Memory B cell (primary cell): ENCODE measurements around the gene NINJ1.

Experiments
- ATAC-seq: fragments of 150-1000 bp; cut with Tn5 transposase; 2 replicates; pipeline ENCODE4 v1.10.0; 2021; ENCODE audit warnings: low read depth, mild to moderate bottlenecking, moderate library complexity
- DNase-seq, 2 donors: peaks; one replicate each; pipeline ENCODE4 v3.0.0; 2022; ENCODE audit warnings: low spot score in 2 of 2
- H3K27ac Mint-ChIP-seq: one replicate; pipeline ENCODE4 v1.8.0; 2022; ENCODE audit warnings: mild to moderate bottlenecking, moderate library complexity, mixed read lengths
- H3K27me3 Mint-ChIP-seq: one replicate; pipeline ENCODE4 v1.8.0; 2022; ENCODE audit warnings: mixed read lengths
- H3K36me3 Mint-ChIP-seq: one replicate; pipeline ENCODE4 v1.8.0; 2022; ENCODE audit warnings: mild to moderate bottlenecking, mixed read lengths
- H3K4me1 Mint-ChIP-seq: one replicate; pipeline ENCODE4 v1.8.0; 2022; ENCODE audit warnings: mixed read lengths
- H3K4me3 Mint-ChIP-seq: one replicate; pipeline ENCODE4 v1.8.0; 2022; ENCODE audit warnings: mild to moderate bottlenecking, moderate library complexity, mixed read lengths
- H3K9me3 Mint-ChIP-seq: one replicate; pipeline ENCODE4 v1.8.0; 2022; ENCODE audit warnings: mixed read lengths

NINJ1 gene

GRCh38 chr9:93134015-93134739 lies at the start of gene NINJ1:
NINJ1 (minus strand) TSS chr9:93134251; CDS start chr9:93134217, 34 bp downstream.
- no peaks in the 10 kb centered on the region for H3K9me3 Mint-ChIP-seq
- DNase-seq (peak; percentile 87 to 89), ATAC-seq (peak; percentile 76)
- peak within 1 kb of the TSS; percentile 88 for H3K4me3 Mint-ChIP-seq
- H3K4me1 Mint-ChIP-seq, result peaks cover 30% of the 10 kb centered on the region
- no peaks in the 10 kb centered on the region for H3K36me3 Mint-ChIP-seq
- no peaks in the 10 kb centered on the region for H3K27me3 Mint-ChIP-seq
- peak within 1 kb of the TSS; percentile 99 for H3K27ac Mint-ChIP-seq

GRCh38 chr9:93183131-93183662 lies 49.1 kb upstream of the NINJ1 start:
- peak overlapping the region; percentile 75 for H3K4me3 Mint-ChIP-seq
- peaks cover 7% of the 10 kb centered on the region for H3K4me1 Mint-ChIP-seq

GRCh38 chr9:93182572-93182971 lies 48.5 kb upstream of the NINJ1 start:
- Mint-ChIP-seq H3K27me3 (peaks cover 38% of the 10 kb centered on the region), H3K4me1 (peaks cover 7% of the 10 kb centered on the region), H3K4me3 (peak overlapping the region; percentile 75), H3K36me3 (no peaks in the 10 kb centered on the region), H3K27ac (no peak overlapping the region), H3K9me3 (no peaks in the 10 kb centered on the region)
- DNase-seq, result no peak
- ATAC-seq, result no peak

More at GRCh38 chr9:93183131-93183662, 49.1 kb upstream of the NINJ1 start:
- Mint-ChIP-seq H3K36me3 (no peaks in the 10 kb centered on the region), H3K27me3 (peaks cover 37% of the 10 kb centered on the region), H3K9me3 (no peaks in the 10 kb centered on the region), H3K27ac (no peak overlapping the region)
- no peak for DNase-seq
- no peak for ATAC-seq

GRCh38 chr9:93181672-93182435 lies 47.8 kb upstream of the NINJ1 start:
- H3K36me3 Mint-ChIP-seq, result no peaks in the 10 kb centered on the region
- H3K9me3 Mint-ChIP-seq, result no peaks in the 10 kb centered on the region
- no peak overlapping the region for H3K4me3 Mint-ChIP-seq
- peaks cover 35% of the 10 kb centered on the region for H3K27me3 Mint-ChIP-seq
- ATAC-seq, result no peak
- H3K27ac Mint-ChIP-seq, result no peak overlapping the region
- DNase-seq, result no peak
- H3K4me1 Mint-ChIP-seq, result peaks cover 7% of the 10 kb centered on the region

GRCh38 chr9:93180938-93181337 lies 46.9 kb upstream of the NINJ1 start:
- DNase-seq (no peak), ATAC-seq (no peak)
- Mint-ChIP-seq H3K4me3 (no peak overlapping the region), H3K9me3 (no peaks in the 10 kb centered on the region), H3K36me3 (no peaks in the 10 kb centered on the region), H3K27ac (no peak overlapping the region), H3K27me3 (peaks cover 29% of the 10 kb centered on the region), H3K4me1 (peaks cover 7% of the 10 kb centered on the region)

- Mint-ChIP-seq H3K9me3 (no peaks in the 10 kb centered on the region), H3K27me3 (peaks cover 26% of the 10 kb centered on the region), H3K4me1 (peaks cover 5% of the 10 kb centered on the region), H3K4me3 (no peak overlapping the region), H3K36me3 (no peaks in the 10 kb centered on the region), H3K27ac (no peak overlapping the region)
- no peak for ATAC-seq
- no peak for DNase-seq
These were observed 45.1 kb upstream of the NINJ1 start for GRCh38 chr9:93178851-93179786.

- no peak overlapping the region for H3K4me3 Mint-ChIP-seq
- no peaks in the 10 kb centered on the region for H3K4me1 Mint-ChIP-seq
- peaks cover 22% of the 10 kb centered on the region for H3K27me3 Mint-ChIP-seq
- ATAC-seq, result no peak
- no peaks in the 10 kb centered on the region for H3K36me3 Mint-ChIP-seq
- no peak overlapping the region for H3K27ac Mint-ChIP-seq
- DNase-seq, result no peak
- H3K9me3 Mint-ChIP-seq, result no peaks in the 10 kb centered on the region
These were observed 43.6 kb upstream of the NINJ1 start for GRCh38 chr9:93177676-93178075.

GRCh38 chr9:93174976-93175375 lies 40.9 kb upstream of the NINJ1 start:
- Mint-ChIP-seq H3K4me3 (no peak overlapping the region), H3K27ac (no peak overlapping the region), H3K4me1 (no peaks in the 10 kb centered on the region)

GRCh38 chr9:93173365-93174051 lies 39.5 kb upstream of the NINJ1 start:
- H3K9me3 Mint-ChIP-seq, result no peaks in the 10 kb centered on the region
- ATAC-seq, result no peak
- no peak overlapping the region for H3K27ac Mint-ChIP-seq
- no peaks in the 10 kb centered on the region for H3K4me1 Mint-ChIP-seq
- H3K4me3 Mint-ChIP-seq, result no peak overlapping the region
- H3K27me3 Mint-ChIP-seq, result peaks cover 8% of the 10 kb centered on the region
- no peaks in the 10 kb centered on the region for H3K36me3 Mint-ChIP-seq
- no peak for DNase-seq

More at GRCh38 chr9:93174976-93175375, 40.9 kb upstream of the NINJ1 start:
- no peak for ATAC-seq
- Mint-ChIP-seq H3K9me3 (no peaks in the 10 kb centered on the region), H3K27me3 (peaks cover 12% of the 10 kb centered on the region), H3K36me3 (no peaks in the 10 kb centered on the region)
- DNase-seq, result no peak

GRCh38 chr9:93172666-93173364 lies 38.8 kb upstream of the NINJ1 start:
- no peaks in the 10 kb centered on the region for H3K9me3 Mint-ChIP-seq
- H3K27me3 Mint-ChIP-seq, result peaks cover 7% of the 10 kb centered on the region
- no peak overlapping the region for H3K4me3 Mint-ChIP-seq
- no peak for DNase-seq
- no peaks in the 10 kb centered on the region for H3K36me3 Mint-ChIP-seq
- no peak for ATAC-seq
- H3K4me1 Mint-ChIP-seq, result no peaks in the 10 kb centered on the region
- no peak overlapping the region for H3K27ac Mint-ChIP-seq

- no peak overlapping the region for H3K4me3 Mint-ChIP-seq
- ATAC-seq, result no peak
- no peaks in the 10 kb centered on the region for H3K36me3 Mint-ChIP-seq
- H3K27ac Mint-ChIP-seq, result no peak overlapping the region
- peaks cover 5% of the 10 kb centered on the region for H3K27me3 Mint-ChIP-seq
- no peak for DNase-seq
- H3K4me1 Mint-ChIP-seq, result no peaks in the 10 kb centered on the region
- H3K9me3 Mint-ChIP-seq, result no peaks in the 10 kb centered on the region
These were observed 37.4 kb upstream of the NINJ1 start for GRCh38 chr9:93171261-93171990.

GRCh38 chr9:93170571-93170970 lies 36.5 kb upstream of the NINJ1 start:
- no peak for ATAC-seq

More at GRCh38 chr9:93170571-93170970, 36.5 kb upstream of the NINJ1 start:
- peaks cover 5% of the 10 kb centered on the region for H3K27me3 Mint-ChIP-seq
- DNase-seq, result no peak
- H3K27ac Mint-ChIP-seq, result no peak overlapping the region
- no peak overlapping the region for H3K4me3 Mint-ChIP-seq
- no peaks in the 10 kb centered on the region for H3K9me3 Mint-ChIP-seq
- no peaks in the 10 kb centered on the region for H3K36me3 Mint-ChIP-seq
- H3K4me1 Mint-ChIP-seq, result no peaks in the 10 kb centered on the region
